HepG2 (cell line): ENCODE data around the gene HDAC10. TPM values are rescaled to one million over a fixed set of nuclear protein-coding genes. Genes with fewer than 3 reads are reported as not detected.

ENCODE experiments used
- ATAC-seq: fragments of 200-7000 bp; cut with Tn5 transposase; 3 replicates; pipeline ENCODE4 v1.9.1; 2020; ENCODE audit warnings: mild to moderate bottlenecking, moderate library complexity
- BruUV-seq: library from RNA; stranded (reverse); fragments of 400-500 nt; replicated peaks from 2 replicates; lab custom pipeline; 2021; lab: Mats Ljungman, UMichigan
- CTCF ChIA-PET: fragments of 300-600 bp; formaldehyde crosslinking; extraction: SDS; loops from one replicate; lab custom pipeline; 2021; ENCODE audit warnings: low total read pairs, inconsistent platforms, low intra/inter-chr PET ratio; lab: Yijun Ruan, JAX
- POLR2A ChIA-PET: fragments of 350-600 bp; sonication (Branson Sonifier 250); formaldehyde crosslinking; loops from one replicate; lab custom pipeline; 2020; ENCODE audit warnings: antibody characterized with exemption, inconsistent platforms; lab: Yijun Ruan, JAX
- DNase-seq: peaks from one replicate; pipeline ENCODE4 v3.0.0-alpha.2; 2015; ENCODE audit warnings: low spot score
- FAIRE-seq: peaks from 3 replicates; lab custom pipeline; 2011; peaks lifted over from hg19 to GRCh38; lab: Jason Lieb, UNC
- H2AFZ ChIP-seq: one replicate; pipeline ENCODE4 v1.6.1; 2011; ENCODE audit warnings: low read length, inconsistent platforms
- H3K27ac ChIP-seq: fragments of 300-600 bp; 3 replicates; pipeline ENCODE4 v1.8.0; 2011; ENCODE audit warnings: mixed run types, mild to moderate bottlenecking, mixed read lengths, low read length, inconsistent platforms; ENCODE audit not compliant: insufficient read depth; ENCODE audit errors: extremely low read length
- H3K27me3 ChIP-seq, 2 experiments: fragments of 200-600 bp in 1 of 2; 2 replicates in 1 of 2; 3 replicates in 1 of 2; pipeline versions ENCODE4 v1.6.0 to v1.8.0; 2011; ENCODE audit warnings: low read length in 2 of 2, mild to moderate bottlenecking in 2 of 2, moderate library complexity in 2 of 2, inconsistent platforms in 1 of 2; ENCODE audit not compliant: insufficient read depth in 2 of 2, control insufficient read depth in 1 of 2
- H3K36me3 ChIP-seq, 2 experiments: fragments of 200-600 bp in 1 of 2; replicated peaks in 1 of 2; 2 replicates in 1 of 2; 3 replicates in 1 of 2; pipeline versions ENCODE4 v1.5.1 to v1.8.0; 2011; ENCODE audit warnings: low read length in 2 of 2, inconsistent platforms in 1 of 2; ENCODE audit not compliant: insufficient read depth in 2 of 2, control insufficient read depth in 1 of 2
- H3K4me1 ChIP-seq: 2 replicates; pipeline ENCODE4 v1.5.1; 2012; ENCODE audit warnings: low read length, inconsistent platforms; ENCODE audit not compliant: insufficient read depth
- H3K4me2 ChIP-seq: 2 replicates; pipeline ENCODE4 v1.6.0; 2011; ENCODE audit warnings: low read depth, low read length, inconsistent platforms
- H3K4me3 ChIP-seq, 3 experiments: fragments of 200-600 bp in 1 of 3; sonication (generic), shearing (Covaris generic) in 1 of 3; replicated peaks in 1 of 3; 2 replicates each; pipeline ENCODE4 v1.5.1; 2011 to 2016; ENCODE audit warnings: low read length in 3 of 3, inconsistent platforms in 2 of 3, low read depth in 2 of 3, mild to moderate bottlenecking in 2 of 3, control low read depth in 1 of 3, mixed read lengths in 1 of 3; ENCODE audit not compliant: insufficient read depth in 1 of 3
- H3K79me2 ChIP-seq: one replicate; pipeline ENCODE4 v1.6.1; 2011; ENCODE audit warnings: low read length, inconsistent platforms; ENCODE audit not compliant: insufficient read depth
- H3K9ac ChIP-seq: 2 replicates; pipeline ENCODE4 v1.6.0; 2011; ENCODE audit warnings: mild to moderate bottlenecking, low read depth, low read length, inconsistent platforms; ENCODE audit not compliant: insufficient read depth
- H3K9me3 ChIP-seq: 2 replicates; pipeline ENCODE4 v1.5.1; 2012; ENCODE audit warnings: mild to moderate bottlenecking, low read length
- H4K20me1 ChIP-seq: 2 replicates; pipeline ENCODE4 v1.6.0; 2011; ENCODE audit warnings: inconsistent platforms, mild to moderate bottlenecking, low read length, moderate library complexity; ENCODE audit not compliant: insufficient read depth
- AGO2 ChIP-seq: fragments of 200-400 bp; formaldehyde crosslinking; optimal IDR thresholded peaks from 2 replicates; pipeline ENCODE3; 2017; ENCODE audit warnings: mild to moderate bottlenecking, low read depth, low read length, moderate library complexity
- HDAC1 ChIP-seq: sonication (generic); formaldehyde crosslinking; IDR thresholded peaks from 2 replicates; pipeline ENCODE4 v1.5.1; 2020; ENCODE audit warnings: mild to moderate bottlenecking, missing genetic modification reagents
- HHEX ChIP-seq: IDR thresholded peaks from 2 replicates; pipeline ENCODE4 v1.6.1; 2016; ENCODE audit warnings: control low read depth
- KLF12 ChIP-seq: sonication (generic); formaldehyde crosslinking; IDR thresholded peaks from 2 replicates; pipeline ENCODE4 v1.4.0; 2020; ENCODE audit warnings: missing genetic modification reagents, borderline replicate concordance
- NR2F1 ChIP-seq, 2 experiments: fragments of 450-650 bp in 1 of 2; formaldehyde crosslinking in 1 of 2; IDR thresholded peaks; 2 replicates each; pipeline versions ENCODE4 v1.5.0 to v1.6.1; 2016 to 2020; ENCODE audit warnings: mild to moderate bottlenecking in 1 of 2, missing compliant biosample characterization in 1 of 2, missing genetic modification reagents in 1 of 2, moderate library complexity in 1 of 2
- SOX6 ChIP-seq, 2 experiments: fragments of 450-650 bp in 1 of 2; sonication (generic) in 1 of 2; formaldehyde crosslinking in 1 of 2; IDR thresholded peaks; 2 replicates each; pipeline versions ENCODE4 v1.4.0 to v1.6.1; 2017 to 2020; ENCODE audit warnings: antibody characterized with exemption in 1 of 2, mild to moderate bottlenecking in 1 of 2, missing genetic modification reagents in 1 of 2
- SP2 ChIP-seq: sonication (generic); formaldehyde crosslinking; IDR thresholded peaks from 2 replicates; pipeline ENCODE4 v1.5.1; 2020; ENCODE audit warnings: mild to moderate bottlenecking, missing genetic modification reagents
- SP5 ChIP-seq: IDR thresholded peaks from 2 replicates; pipeline ENCODE4 v1.6.1; 2016; ENCODE audit warnings: low read depth, borderline replicate concordance
- SRSF4 ChIP-seq: fragments of 200-400 bp; formaldehyde crosslinking; IDR thresholded peaks from one replicate; pipeline ENCODE4 v1.6.1; 2018; ENCODE audit warnings: mild to moderate bottlenecking, low read depth, low read length, moderate library complexity; ENCODE audit not compliant: poor library complexity, severe bottlenecking
- ZBTB3 ChIP-seq: sonication (generic); formaldehyde crosslinking; IDR thresholded peaks from 2 replicates; pipeline ENCODE4 v1.4.0; 2020; ENCODE audit warnings: low read depth, mild to moderate bottlenecking, moderate library complexity, missing genetic modification reagents, borderline replicate concordance
- ZNF674 ChIP-seq: sonication (generic); formaldehyde crosslinking; IDR thresholded peaks from 2 replicates; pipeline ENCODE4 v1.5.0; 2020; ENCODE audit warnings: low read depth, mild to moderate bottlenecking, missing genetic modification reagents
- ZNF703 ChIP-seq: sonication (generic); formaldehyde crosslinking; IDR thresholded peaks from 2 replicates; pipeline ENCODE4 v1.5.1; 2020; ENCODE audit warnings: missing genetic modification reagents, mild to moderate bottlenecking, moderate library complexity, borderline replicate concordance
- ZSCAN31 ChIP-seq: sonication (generic); formaldehyde crosslinking; IDR thresholded peaks from 2 replicates; pipeline ENCODE4 v1.5.0; 2020; ENCODE audit warnings: low read depth, mild to moderate bottlenecking, missing genetic modification reagents
- WGBS: methylation state at CpG from one replicate; pipeline ENCODE4 v1.1.6; 2017; ENCODE audit warnings: low lambda C conversion rate; 5-methylcytosine and 5-hydroxymethylcytosine counted together
- in situ Hi-C: cut with HindIII; loops from 2 replicates; pipeline ENCODE4 v1.10.0; 2017; ENCODE audit warnings: low pct_unique_long_range_greater_than_20kb; ENCODE audit not compliant: extremely low pct_ligation_motif_present
- intact Hi-C: fragments of 100-400 bp; cut with micrococcal nuclease; formaldehyde crosslinking; loops from one replicate; pipeline ENCODE4 v1.10.0; 2022; ENCODE audit not compliant: unreplicated experiment
- polyA plus RNA-seq, 8 experiments: library from polyadenylated mRNA; depleted of rRNA in 3 of 8; stranded (reverse) in 7 of 8; unstranded in 1 of 8; fragments of >200 nt; fragmentation: Illumina TruSeq in 4 of 8; extraction: Trizol in 4 of 8; gene quantifications; 2 replicates each; pipeline versions ENCODE4 v1.2.1 to v1.2.3, GENCODE V29; 2011 to 2016; ENCODE audit warnings: low read depth in 4 of 8, missing spikeins in 1 of 8, mixed read lengths in 1 of 8; ENCODE audit not compliant: insufficient read depth in 1 of 8
- total RNA-seq, 5 experiments: library from RNA; depleted of rRNA; stranded (reverse); fragments of >200 nt; fragmentation: Illumina TruSeq; extraction: Trizol; gene quantifications; 2 replicates each; pipeline ENCODE4 v1.2.3, GENCODE V29; 2016; ENCODE audit warnings: low read depth in 1 of 5
- TF ChIP-seq, protein P1 (sequence below): sonication (generic); formaldehyde crosslinking; IDR thresholded peaks from 2 replicates; pipeline ENCODE4 v1.4.0; 2020; ENCODE audit warnings: missing genetic modification reagents
- TF ChIP-seq, protein P2 (sequence below): IDR thresholded peaks from 2 replicates; pipeline ENCODE4 v1.6.1; 2016; ENCODE audit warnings: mild to moderate bottlenecking

The HDAC10 gene
- total and polyA plus RNA-seq, 2 of the 13 experiments (the other 11 are each of a cell fraction or from before 2014, with no cell fraction given) = 13.9 to 14.9 TPM

GRCh38 chr22:50252082-50253045 lies 1.3 kb upstream of the HDAC10 start (continued):
- TF ChIP-seq, protein P1, sequence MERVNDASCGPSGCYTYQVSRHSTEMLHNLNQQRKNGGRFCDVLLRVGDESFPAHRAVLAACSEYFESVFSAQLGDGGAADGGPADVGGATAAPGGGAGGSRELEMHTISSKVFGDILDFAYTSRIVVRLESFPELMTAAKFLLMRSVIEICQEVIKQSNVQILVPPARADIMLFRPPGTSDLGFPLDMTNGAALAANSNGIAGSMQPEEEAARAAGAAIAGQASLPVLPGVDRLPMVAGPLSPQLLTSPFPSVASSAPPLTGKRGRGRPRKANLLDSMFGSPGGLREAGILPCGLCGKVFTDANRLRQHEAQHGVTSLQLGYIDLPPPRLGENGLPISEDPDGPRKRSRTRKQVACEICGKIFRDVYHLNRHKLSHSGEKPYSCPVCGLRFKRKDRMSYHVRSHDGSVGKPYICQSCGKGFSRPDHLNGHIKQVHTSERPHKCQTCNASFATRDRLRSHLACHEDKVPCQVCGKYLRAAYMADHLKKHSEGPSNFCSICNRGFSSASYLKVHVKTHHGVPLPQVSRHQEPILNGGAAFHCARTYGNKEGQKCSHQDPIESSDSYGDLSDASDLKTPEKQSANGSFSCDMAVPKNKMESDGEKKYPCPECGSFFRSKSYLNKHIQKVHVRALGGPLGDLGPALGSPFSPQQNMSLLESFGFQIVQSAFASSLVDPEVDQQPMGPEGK (CRISPR knock-in tag) = peak; percentile 47; the same call in 1 of the 2 replicates
- TF ChIP-seq, all 625 proteins: peak for 37

DNA sequence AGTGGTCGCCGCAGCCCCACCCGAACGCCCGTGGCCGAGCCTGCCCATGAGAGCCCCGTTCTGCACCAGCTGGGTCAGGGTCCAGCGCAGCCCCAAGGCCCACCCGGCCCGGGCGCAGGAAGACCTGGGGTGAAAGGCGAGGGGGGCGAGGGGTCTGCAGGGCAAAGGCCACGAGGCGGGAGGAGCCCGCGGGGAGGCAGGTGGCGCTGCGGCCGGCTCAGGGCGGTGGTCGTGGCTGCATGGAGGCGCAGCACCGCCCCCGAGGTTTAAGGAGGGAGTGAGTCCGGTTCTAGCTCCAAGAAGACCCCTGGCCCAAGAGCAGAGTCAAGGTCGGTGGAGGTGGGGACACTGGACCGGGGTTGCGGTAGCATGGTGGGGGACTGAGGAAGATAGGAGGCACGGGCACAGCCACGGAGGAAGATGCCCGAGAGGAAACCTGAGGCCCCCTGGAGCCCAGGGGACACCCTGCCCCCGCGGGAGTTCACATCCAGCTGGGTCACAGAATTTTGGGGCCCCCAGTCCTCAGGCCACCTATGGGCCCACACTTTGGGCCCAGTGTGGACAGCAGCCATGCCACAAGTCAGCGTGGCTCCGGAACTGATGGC lies 514 bp upstream of the HDAC10 start:
- Histone ChIP-seq H3K4me1 (peaks cover 37% of the 10 kb centered on the region), H3K9ac (peak overlapping the region; percentile 29), H3K36me3 (peaks cover 3 to 6% of the 10 kb centered on the region in 2 experiments; a peak in 3 of 5 replicates), H3K27ac (peak overlapping the region; percentile 36), H3K27me3 (no peaks in the 10 kb centered on the region), H4K20me1 (no peaks in the 10 kb centered on the region), H2AFZ (no peak overlapping the region), H3K9me3 (no peaks in the 10 kb centered on the region), H3K4me2 (peak overlapping the region; percentile 96), H3K79me2 (peaks cover 3% of the 10 kb centered on the region), H3K4me3 (peak overlapping the region; percentile 68 to 92 (median 84); a peak in 5 of 6 replicates)
- in situ Hi-C loops = no loop called here
- ChIA-PET POLR2A (interaction anchor here (0.6 to 2.3 kb wide), 19 partner anchors 8 to 274 kb away, joined by 3 to 14 read pairs (median 5); partner anchors contain the start of genes DENND6B, LMF2, MAPK12 and NCAPH2), CTCF (interaction anchor here (1.0 to 2.0 kb wide), 8 partner anchors 20 to 247 kb away, joined by 3 to 11 read pairs (median 4); partner anchors contain the start of genes DENND6B and PPP6R2)
- 45% methylated on average over 6 of the region's 36 CpGs for WGBS
- intact Hi-C loops = no loop called here
- DNase-seq = no peak
- FAIRE-seq = no peak
- BruUV-seq = no TSS peak
- ATAC-seq = no peak
- TF ChIP-seq KLF12 (no peak), ZSCAN31 (CRISPR knock-in tag) (no peak), ZBTB3 (no peak), AGO2 (peak; percentile 48), HDAC1 (peak; percentile 4; the same call in 1 of the 2 replicates), SP2 (CRISPR knock-in tag) (peak; percentile 25; the same call in 1 of the 2 replicates), ZNF674 (no peak), SRSF4 (no peak), SOX6 (IDR thresholded peaks at IDR 0.05) (no peak), SOX6 (CRISPR knock-in tag; IDR thresholded peaks at IDR 0.05) (peak; percentile 20; the same call in 1 of the 2 replicates), SP5 (CRISPR knock-in tag) (0 out of 2 replicates have a peak, but pooled peaks have one; percentile 2), ZNF703 (CRISPR knock-in tag) (0 out of 2 replicates have a peak, but pooled peaks have one; percentile 24), NR2F1 (CRISPR knock-in tag; IDR thresholded peaks at IDR 0.05) (0 out of 4 replicates have a peak, but pooled peaks of 1 of the 2 experiments have one; percentile 26), HHEX (CRISPR knock-in tag) (no peak)
- TF ChIP-seq, protein P2, sequence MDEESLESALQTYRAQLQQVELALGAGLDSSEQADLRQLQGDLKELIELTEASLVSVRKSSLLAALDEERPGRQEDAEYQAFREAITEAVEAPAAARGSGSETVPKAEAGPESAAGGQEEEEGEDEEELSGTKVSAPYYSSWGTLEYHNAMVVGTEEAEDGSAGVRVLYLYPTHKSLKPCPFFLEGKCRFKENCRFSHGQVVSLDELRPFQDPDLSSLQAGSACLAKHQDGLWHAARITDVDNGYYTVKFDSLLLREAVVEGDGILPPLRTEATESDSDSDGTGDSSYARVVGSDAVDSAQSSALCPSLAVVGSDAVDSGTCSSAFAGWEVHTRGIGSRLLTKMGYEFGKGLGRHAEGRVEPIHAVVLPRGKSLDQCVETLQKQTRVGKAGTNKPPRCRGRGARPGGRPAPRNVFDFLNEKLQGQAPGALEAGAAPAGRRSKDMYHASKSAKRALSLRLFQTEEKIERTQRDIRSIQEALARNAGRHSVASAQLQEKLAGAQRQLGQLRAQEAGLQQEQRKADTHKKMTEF = 0 out of 2 replicates have a peak, but pooled peaks have one; percentile 9
